Stimulated activated CD4-positive, alpha-beta T cell treated with anti-CD3 and anti-CD28 coated beads, Interleukin-2, amount 100 ng/mL, for 48 hours (primary cell): ENCODE data around the gene GPR39.

ENCODE experiments used
- DNase-seq, 2 donors: peaks; one replicate each; pipeline ENCODE4 v3.0.0-alpha.2; 2020

GPR39 gene

GRCh38 chr2:132448331-132448730, 31.7 kb downstream of the GPR39 start:
- no peak for DNase-seq

DNA sequence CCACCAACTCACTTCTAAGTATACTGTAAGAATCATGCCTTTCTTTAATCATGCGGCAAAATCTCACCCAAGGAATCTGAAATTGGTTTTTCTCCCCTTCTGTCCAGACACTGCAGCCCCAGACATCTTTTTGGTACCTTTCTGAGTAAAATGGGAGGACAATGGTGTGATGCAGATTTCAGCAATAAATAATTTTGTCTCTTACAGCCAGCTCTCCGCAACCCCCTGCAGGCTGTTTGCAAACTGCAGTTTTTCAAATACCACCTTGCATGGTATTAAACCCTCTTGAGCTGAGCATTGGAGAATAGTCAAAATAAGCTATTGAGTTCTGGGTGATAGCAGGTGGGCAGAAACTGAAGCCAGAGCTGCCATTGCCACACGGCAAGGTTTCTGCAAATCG, 32.2 kb downstream of the GPR39 start:
- no peak for DNase-seq

GRCh38 chr2:132449868-132450267, 33.3 kb downstream of the GPR39 start:
- no peak for DNase-seq

DNA sequence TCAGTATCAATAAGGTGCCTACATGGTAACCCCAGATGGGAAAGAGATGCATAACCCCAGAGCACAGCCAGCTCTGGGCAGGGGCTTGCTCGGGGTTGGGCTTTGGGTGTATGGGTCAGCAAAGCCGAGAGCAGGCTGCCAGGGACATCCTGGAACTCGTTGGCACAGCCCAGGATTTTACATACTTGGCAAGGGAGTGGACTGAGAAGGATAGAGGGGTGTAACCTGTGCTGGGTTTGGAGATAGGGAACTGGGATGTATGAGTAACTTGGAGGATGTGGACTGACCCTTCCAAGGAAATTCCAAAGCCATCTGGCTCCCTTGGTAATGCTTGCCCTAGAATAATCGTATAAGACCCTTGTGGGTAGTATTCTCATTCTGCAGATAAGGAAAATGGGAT, 44.2 kb downstream of the GPR39 start:
- no peak for DNase-seq

DNA sequence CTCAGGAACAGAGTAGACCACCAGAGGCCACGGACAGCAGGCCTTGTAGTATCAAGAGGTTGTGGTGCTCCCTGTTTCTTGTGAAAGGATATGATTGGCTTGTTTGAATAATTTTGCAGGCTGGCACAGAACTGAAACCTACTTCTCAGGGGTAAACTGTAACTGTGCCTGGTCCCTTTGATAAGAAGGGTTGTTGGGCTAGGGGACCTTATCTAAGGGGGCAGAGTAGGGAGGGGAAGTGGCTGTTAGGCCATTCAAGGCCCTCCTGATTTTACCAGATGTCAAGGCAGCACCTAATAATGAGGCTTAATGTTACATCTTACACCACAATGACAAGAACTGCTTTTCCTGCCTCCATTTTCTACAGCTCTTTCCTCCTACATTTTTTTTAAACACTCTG, 45.6 kb downstream of the GPR39 start:
- no peak for DNase-seq

DNA sequence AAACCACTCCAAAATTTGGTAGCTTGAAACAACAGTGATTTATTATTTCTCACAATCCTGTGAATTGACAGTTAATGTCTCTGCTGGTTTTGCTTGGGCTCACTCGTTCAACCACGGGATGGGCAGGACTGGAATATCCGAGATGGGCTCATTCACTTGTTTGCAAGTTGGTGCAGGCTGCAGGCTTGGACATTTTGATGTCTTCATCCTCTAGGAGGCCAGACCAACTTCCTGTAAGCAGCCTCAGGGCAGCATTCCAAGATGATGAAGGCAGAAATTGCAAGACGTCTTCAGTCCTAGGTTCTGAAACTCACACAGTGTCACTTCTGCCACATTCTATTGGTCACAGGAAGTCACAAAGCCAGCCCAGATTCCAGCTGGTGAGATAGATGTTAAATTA, 47.1 kb downstream of the GPR39 start:
- no peak for DNase-seq

DNA sequence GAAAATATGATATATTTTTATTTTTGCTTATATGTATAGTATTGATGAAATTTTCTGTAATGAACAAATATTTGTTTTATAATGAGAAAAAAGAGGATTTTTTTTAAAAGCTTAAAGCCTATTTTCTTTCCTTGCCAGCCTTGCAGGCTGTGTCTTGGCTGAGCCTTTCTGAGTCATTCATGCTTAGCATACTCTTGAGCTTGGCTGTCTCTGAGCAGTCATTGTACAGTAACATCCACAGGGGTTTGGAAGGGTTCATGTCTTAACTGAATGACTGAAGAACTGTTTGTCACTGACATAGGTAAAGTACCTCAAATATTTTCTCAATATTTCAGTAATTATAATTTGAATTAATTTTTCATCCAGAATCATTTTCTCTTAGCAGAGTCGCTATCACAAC, 49.3 kb downstream of the GPR39 start:
- DNase-seq: no peak

GRCh38 chr2:132466428-132467028, 49.9 kb downstream of the GPR39 start:
- DNase-seq: no peak

- DNase-seq: no peak
These were observed 52.4 kb downstream of the GPR39 start for GRCh38 chr2:132468821-132469675.

- DNase-seq: no peak
These were observed 54.1 kb downstream of the GPR39 start for GRCh38 chr2:132470746-132471145.

- no peak for DNase-seq
These were observed 56.7 kb downstream of the GPR39 start for GRCh38 chr2:132473174-132473883.

DNA sequence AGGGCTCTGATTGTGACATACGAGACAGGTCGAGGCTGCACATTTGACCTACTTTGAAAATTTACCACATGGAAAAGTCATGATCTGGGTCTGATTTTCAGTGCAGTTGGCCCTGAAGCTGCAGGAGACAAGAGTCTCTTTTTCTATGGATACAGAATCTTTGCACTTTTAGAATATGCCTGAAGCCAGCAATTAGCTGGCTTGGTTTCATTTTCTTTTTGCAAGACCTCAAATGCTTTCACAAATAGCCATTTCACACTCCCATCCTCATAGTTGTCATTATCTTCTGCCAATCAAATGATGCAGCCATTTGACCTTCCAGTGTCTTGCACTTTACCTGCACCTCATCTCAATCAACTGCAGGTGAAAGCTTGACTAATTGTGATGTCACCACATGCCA, 59.0 kb downstream of the GPR39 start:
- DNase-seq: no peak

DNA sequence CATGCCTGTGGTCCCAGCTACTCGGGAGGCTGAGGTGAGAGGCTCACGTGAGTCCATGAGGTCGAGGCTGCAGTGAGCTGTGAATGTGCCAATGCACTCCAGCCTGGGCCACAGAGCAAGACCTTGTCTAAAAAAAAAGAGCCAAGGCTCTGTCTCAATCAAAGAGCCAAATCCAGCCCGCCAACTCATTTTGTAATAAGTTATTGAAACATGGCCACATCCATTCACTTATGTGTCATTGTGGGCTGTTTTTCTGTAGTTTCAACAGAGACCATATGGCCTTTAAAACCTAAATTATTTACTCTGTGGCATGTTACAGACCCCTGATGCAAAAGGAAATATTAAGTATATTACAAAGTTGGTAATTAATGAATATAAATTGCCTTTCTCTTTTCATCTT, 60.8 kb downstream of the GPR39 start:
- no peak for DNase-seq

DNA sequence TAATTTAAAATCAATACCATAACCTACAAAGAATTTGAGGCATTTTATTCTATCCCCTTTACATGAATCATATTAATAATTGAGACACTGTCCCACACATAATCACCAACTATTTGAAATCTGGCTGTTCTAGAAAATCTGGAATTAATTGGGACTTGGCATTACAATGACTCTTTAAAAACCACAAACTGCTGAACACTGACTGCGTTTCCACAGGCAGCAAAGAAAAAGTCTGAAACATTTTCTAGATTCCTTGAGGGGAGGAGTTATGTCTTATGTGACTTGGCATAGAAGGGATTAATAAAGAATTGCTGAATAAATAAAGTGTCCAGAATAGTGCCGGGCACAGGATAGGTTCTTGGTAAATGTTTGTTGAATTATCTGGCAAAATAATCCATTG, 61.4 kb downstream of the GPR39 start:
- DNase-seq: no peak

DNA sequence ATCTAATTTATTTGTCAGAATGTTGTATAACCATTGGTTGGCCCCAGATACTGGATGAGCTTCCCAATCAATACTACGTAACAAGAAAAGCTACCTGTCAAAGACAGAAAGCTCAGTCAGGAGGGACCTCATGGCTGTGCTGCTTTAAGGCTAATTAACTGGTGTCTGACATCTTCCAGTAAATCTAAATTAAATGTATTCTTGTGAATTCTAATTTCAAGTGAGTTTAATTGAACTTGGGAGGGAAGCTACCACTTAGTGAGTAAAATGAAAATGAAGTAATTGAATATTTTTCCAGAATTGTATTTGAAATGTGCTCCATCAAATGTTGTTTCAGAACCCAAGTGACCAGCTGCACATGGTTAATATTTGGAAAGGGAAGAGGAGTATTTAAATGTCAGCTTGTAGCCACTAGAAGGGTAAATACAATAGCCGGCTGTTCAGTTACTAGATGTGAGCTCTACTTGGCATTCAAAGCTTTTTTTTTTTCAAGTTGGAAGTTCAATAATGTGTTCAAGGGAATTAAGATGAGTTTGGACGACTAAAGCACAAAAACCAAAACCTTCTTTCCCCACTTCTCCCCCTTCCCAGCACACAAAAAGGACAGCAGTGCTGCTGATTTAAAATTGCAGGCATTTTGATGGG, 62.0 kb downstream of the GPR39 start:
- no peak for DNase-seq

GRCh38 chr2:132479155-132479554, 62.5 kb downstream of the GPR39 start:
- DNase-seq: no peak

DNA sequence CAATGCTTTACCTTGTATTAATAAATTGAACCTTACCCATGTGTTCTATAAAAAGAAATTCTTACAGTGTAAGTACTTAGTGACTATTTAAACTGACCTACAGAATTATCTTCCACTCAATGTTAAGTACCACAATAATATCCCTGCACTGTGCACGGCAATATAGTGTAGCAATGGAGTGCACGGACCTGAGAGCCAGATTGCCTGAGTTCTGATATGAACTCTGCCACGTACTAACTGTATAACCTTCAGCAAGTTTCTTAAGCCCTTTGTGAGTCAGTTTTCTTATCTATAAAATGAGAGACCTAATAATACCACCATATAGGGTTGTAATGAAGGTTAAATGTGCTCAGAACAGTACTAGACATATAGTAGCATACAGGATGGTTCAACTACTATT, 66.2 kb downstream of the GPR39 start:
- no peak for DNase-seq

GRCh38 chr2:132484144-132484543, 67.5 kb downstream of the GPR39 start:
- DNase-seq: no peak

- DNase-seq: no peak
These were observed 71.9 kb downstream of the GPR39 start for GRCh38 chr2:132488491-132488890.

- no peak for DNase-seq
These were observed 72.5 kb downstream of the GPR39 start for GRCh38 chr2:132489150-132489549.

- DNase-seq: no peak
These were observed 79.3 kb downstream of the GPR39 start for GRCh38 chr2:132495881-132496280.

GRCh38 chr2:132496555-132496954, 80.0 kb downstream of the GPR39 start:
- DNase-seq: no peak

DNA sequence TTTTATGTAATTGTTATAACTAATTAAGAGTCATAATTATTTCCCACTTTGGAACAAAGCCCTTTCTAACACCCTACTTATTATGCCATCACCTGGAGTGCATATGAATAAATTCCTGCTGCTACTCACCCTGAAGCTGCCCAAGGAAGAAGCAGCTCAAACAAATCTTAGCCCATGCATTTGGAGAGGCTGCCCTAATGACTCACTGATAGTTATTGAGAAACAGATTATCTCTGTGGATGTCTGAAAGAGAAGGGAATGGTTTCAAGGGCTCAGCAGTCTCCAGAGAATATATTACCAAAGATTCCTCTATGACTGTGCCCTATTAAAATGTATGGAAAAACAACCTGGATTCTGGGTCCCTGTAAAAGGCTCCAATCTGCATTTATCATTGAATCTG, 81.0 kb downstream of the GPR39 start:
- DNase-seq: no peak

DNA sequence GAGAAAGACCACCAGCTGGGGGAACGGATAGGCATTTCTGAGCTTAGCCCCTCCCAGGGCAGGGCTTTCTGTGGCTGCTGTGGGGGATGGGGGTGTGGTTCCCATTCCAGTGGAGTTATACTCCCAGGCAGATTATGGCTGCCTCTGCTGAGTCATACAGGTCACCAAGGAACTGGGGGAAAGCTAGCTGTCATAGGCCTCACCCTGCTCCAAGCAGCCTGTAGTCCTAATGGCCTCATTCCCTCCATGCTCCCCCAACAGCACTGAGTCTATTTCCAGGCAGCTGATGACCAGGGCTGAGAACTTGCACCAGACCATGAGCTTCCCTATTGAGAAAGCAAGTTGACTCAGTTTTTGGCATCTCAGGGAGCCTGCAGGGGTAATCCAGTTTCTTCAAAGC, 87.1 kb downstream of the GPR39 start:
- DNase-seq: no peak
